GM18873 (cell line): ENCODE data around the gene GPT2.

Experiments
- ATAC-seq: cut with Tn5 transposase; IDR thresholded peaks from one replicate; pipeline ENCODE4 v1.9.1; 2021; ENCODE audit warnings: mild to moderate bottlenecking, moderate library complexity, moderate number of reproducible peaks; ENCODE audit not compliant: unreplicated experiment, low FRiP score

Gene GPT2, protein sequence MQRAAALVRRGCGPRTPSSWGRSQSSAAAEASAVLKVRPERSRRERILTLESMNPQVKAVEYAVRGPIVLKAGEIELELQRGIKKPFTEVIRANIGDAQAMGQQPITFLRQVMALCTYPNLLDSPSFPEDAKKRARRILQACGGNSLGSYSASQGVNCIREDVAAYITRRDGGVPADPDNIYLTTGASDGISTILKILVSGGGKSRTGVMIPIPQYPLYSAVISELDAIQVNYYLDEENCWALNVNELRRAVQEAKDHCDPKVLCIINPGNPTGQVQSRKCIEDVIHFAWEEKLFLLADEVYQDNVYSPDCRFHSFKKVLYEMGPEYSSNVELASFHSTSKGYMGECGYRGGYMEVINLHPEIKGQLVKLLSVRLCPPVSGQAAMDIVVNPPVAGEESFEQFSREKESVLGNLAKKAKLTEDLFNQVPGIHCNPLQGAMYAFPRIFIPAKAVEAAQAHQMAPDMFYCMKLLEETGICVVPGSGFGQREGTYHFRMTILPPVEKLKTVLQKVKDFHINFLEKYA

GRCh38 chr16:46883690-46884512 is at the start of gene GPT2:
TSS of gene GPT2 (plus strand) at chr16:46884362. CDS start at chr16:46884716, 354 bp downstream.
- peak; percentile 94 for ATAC-seq

GRCh38 chr16:46836534-46837530 is 47.3 kb upstream of the GPT2 start:
- ATAC-seq, result no peak

- ATAC-seq, result no peak
These were observed 44.1 kb upstream of the GPT2 start for GRCh38 chr16:46839986-46840443.

DNA sequence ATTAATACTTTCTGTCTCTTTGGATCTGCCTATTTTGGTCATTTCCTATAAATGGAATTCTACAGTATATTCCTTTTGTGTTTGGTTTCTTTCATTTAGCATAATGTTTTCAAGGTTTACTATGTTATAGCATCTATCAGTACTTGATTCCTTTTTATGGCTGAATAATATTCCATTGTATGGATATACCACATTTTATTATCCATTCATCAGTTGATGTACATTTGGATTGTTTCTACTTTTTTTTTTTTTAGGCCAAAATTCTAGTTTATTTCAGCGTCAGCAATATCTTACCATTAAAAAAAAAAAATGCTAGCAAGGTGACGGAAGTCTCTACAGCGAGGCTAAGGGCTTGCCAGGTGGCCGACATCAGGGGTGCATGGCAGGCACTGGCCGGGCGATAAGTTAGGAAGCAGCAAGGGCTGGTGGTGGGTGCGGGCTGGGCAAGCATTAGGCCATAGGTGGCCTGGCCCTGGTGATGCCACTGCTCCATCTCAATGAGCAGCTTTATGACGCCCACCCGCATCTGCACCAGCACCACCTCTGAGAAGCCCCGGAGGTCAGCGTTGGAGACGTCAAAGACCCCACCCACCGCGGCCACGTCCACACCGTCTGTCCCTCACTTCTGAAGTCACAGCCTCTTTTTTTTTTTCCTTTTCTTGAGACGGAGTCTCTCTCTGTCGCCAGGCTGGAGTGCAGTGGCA is 41.8 kb upstream of the GPT2 start:
- no peak for ATAC-seq

- ATAC-seq, result no peak
These were observed 40.1 kb upstream of the GPT2 start for GRCh38 chr16:46843898-46844642.

- ATAC-seq, result no peak
These were observed 39.4 kb upstream of the GPT2 start for GRCh38 chr16:46844771-46845170.

- no peak for ATAC-seq
These were observed 38.2 kb upstream of the GPT2 start for GRCh38 chr16:46845952-46846351.

GRCh38 chr16:46848768-46849764 is 35.1 kb upstream of the GPT2 start:
- no peak for ATAC-seq

DNA sequence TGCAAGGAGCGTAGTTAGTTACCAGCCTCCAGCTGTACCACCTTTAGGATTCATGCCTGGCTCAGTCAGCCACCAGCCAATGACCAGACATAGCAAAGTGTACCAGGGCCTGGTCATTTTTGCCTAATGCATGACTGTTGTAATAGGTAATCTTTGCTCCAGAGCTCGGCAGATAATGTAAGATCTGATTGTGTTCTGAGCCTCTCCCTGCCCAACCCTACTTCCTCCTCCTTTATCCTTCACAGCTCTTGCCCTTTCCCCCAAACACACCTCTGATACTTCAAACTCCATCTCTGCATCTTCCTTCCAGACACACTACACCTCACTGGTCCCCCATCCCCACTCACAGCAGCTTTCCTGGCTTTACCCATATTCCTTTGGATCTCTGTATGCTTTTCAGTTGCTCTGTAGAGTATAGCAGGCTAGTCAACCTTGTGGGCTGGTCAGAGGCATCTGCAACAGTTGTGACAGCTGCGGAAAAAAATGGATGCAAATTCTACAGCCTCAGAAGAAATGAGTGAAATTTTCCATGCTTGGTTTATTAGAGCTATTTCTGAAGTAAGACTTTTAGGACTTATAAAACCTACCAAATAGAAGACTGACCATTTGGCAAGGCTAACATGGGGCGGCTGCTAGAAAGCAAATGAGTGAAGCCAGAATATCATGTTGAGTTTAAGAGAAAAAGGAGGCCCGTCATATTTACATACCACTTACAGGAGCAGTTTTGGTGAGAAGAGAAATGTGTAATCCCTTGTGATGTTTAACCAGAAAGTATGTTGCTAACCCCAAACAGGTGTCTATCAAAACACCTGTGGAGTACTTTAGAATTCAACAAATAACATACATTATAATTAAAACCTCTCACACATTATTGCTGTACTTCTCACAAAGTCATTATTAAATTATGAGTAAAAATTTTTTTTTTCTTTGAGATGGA is 33.3 kb upstream of the GPT2 start:
- ATAC-seq, result no peak

- no peak for ATAC-seq
These were observed 32.0 kb upstream of the GPT2 start for GRCh38 chr16:46852130-46852529.

- no peak for ATAC-seq
These were observed 30.3 kb upstream of the GPT2 start for GRCh38 chr16:46853713-46854443.

- no peak for ATAC-seq
These were observed 29.3 kb upstream of the GPT2 start for GRCh38 chr16:46854846-46855245.

- ATAC-seq, result no peak
These were observed 28.8 kb upstream of the GPT2 start for GRCh38 chr16:46855389-46855788.

GRCh38 chr16:46857368-46857945 is 26.7 kb upstream of the GPT2 start:
- no peak for ATAC-seq

DNA sequence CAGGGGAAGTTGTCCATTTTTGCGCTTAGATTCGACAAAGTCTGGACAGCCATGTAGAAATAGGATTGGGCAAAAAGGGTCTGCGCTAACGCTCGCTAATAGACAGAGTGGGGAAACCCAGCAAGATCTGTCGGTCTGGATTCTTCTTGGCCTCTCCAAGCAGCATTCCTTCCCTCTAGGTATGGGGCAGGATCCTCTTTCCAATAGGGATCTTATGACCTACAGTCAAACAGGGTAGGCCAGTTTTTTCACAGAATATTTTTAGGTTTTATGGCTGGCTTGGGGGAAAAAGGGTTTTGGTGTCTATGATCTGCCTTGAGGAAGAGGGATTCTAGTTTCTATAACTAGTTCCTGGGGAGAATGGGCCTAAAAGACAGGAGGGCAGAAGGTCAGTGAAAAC is 26.0 kb upstream of the GPT2 start:
- ATAC-seq, result no peak
